ENCODE results near the gene ST8SIA3. TPM values are rescaled to one million over a fixed set of nuclear protein-coding genes. Genes with fewer than 3 reads are reported as not detected.

ST8SIA3 gene
- total RNA-seq, 1 experiment from 2014 or later: not detected

- no peak overlapping the region for H3K27ac Mint-ChIP-seq (ENCODE audit: unreplicated experiment)
- CTCF ChIA-PET: interaction anchor here (0.6 to 1.1 kb wide), 2 partner anchors 10 to 17 kb away, joined by 3 to 4 read pairs; no protein-coding TSS in a partner anchor
- no peaks in the 10 kb centered on the region for H3K36me3 Mint-ChIP-seq (ENCODE audit: insufficient read depth, unreplicated experiment)
- no peak for DNase-seq
- intact Hi-C loops (cut with micrococcal nuclease; ENCODE audit: unreplicated experiment): no loop called here
- peaks cover 3% of the 10 kb centered on the region for H3K9me3 Mint-ChIP-seq (ENCODE audit: low read depth, unreplicated experiment)
- no TSS peak for BruUV-seq (replicated peaks)
- no peak overlapping the region for H3K4me3 Mint-ChIP-seq (ENCODE audit: low read depth, unreplicated experiment)
- no peaks in the 10 kb centered on the region for H3K27me3 Mint-ChIP-seq (ENCODE audit: unreplicated experiment)
- no peaks in the 10 kb centered on the region for H3K4me1 Mint-ChIP-seq (ENCODE audit: low read depth, unreplicated experiment)
- no peak for TF ChIP-seq CTCF (IDR thresholded peaks at IDR 0.05; ENCODE audit: unreplicated experiment)
These were observed 14.5 kb upstream of the ST8SIA3 start for GRCh38 chr18:57337890-57338289.

DNA sequence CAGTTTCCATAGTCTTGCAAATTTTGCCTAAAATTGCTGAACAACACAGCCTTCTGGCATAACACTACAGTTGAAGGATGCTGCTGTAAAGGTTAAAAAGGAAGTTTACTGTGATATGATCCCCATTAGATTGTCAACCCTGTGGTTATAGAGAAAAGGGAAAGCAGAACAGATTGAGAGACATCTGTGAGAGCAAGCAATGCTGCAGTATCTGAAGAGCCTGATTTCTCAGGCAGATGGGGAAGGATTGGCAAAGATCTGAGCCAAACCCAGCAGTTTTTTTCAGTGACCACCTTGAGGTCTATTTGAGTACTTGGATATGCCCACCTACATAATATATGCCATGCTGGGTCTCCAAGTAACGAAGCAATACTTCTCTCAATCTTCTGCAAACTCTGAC lies 8.5 kb upstream of the ST8SIA3 start:
- no peak for DNase-seq
- H3K27me3 Mint-ChIP-seq (ENCODE audit: unreplicated experiment): no peaks in the 10 kb centered on the region
- H3K4me3 Mint-ChIP-seq (ENCODE audit: low read depth, unreplicated experiment): no peak overlapping the region
- no peaks in the 10 kb centered on the region for H3K9me3 Mint-ChIP-seq (ENCODE audit: low read depth, unreplicated experiment)
- no peak overlapping the region for H3K27ac Mint-ChIP-seq (ENCODE audit: unreplicated experiment)
- CTCF ChIA-PET: no interaction called here
- H3K4me1 Mint-ChIP-seq (ENCODE audit: low read depth, unreplicated experiment): no peaks in the 10 kb centered on the region
- BruUV-seq (replicated peaks): no TSS peak
- H3K36me3 Mint-ChIP-seq (ENCODE audit: insufficient read depth, unreplicated experiment): no peaks in the 10 kb centered on the region
- intact Hi-C loops (cut with micrococcal nuclease; ENCODE audit: unreplicated experiment): no loop called here
- TF ChIP-seq CTCF (IDR thresholded peaks at IDR 0.05; ENCODE audit: unreplicated experiment): no peak

DNA sequence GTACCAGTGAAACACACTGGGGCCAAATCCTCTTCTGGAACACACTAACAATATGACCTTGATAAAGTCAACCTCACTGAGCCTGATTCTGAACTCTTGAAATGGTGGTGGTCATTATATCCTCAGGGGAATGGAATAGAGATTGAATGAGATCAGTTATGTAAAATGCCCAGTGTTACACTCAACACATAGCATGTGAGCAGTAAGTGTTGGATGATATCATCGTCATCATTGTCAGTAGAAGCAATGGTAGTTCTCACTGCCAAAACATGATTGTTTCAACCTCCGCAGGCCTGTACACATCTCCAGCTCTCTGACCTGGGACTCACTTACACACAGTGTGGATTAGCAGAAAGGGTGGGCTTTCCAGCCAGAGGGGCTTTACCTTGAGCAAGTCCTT lies 5.5 kb upstream of the ST8SIA3 start:
- CTCF ChIA-PET: no interaction called here
- DNase-seq: no peak
- no TSS peak for BruUV-seq (replicated peaks)
- Mint-ChIP-seq H3K4me3 (ENCODE audit: low read depth, unreplicated experiment) (no peak overlapping the region), H3K4me1 (ENCODE audit: low read depth, unreplicated experiment) (no peaks in the 10 kb centered on the region), H3K27ac (ENCODE audit: unreplicated experiment) (no peak overlapping the region), H3K27me3 (ENCODE audit: unreplicated experiment) (no peaks in the 10 kb centered on the region), H3K9me3 (ENCODE audit: low read depth, unreplicated experiment) (no peaks in the 10 kb centered on the region), H3K36me3 (ENCODE audit: insufficient read depth, unreplicated experiment) (peaks cover under 1% of the 10 kb centered on the region)
- no peak for TF ChIP-seq CTCF (IDR thresholded peaks at IDR 0.05; ENCODE audit: unreplicated experiment)
- intact Hi-C loops (cut with micrococcal nuclease; ENCODE audit: unreplicated experiment): no loop called here

- no peak overlapping the region for H3K27ac Mint-ChIP-seq (ENCODE audit: unreplicated experiment)
These were observed 4.6 kb upstream of the ST8SIA3 start for GRCh38 chr18:57347784-57348183.

More at GRCh38 chr18:57347784-57348183, 4.6 kb upstream of the ST8SIA3 start:
- no peak for TF ChIP-seq CTCF (IDR thresholded peaks at IDR 0.05; ENCODE audit: unreplicated experiment)
- Mint-ChIP-seq H3K4me1 (ENCODE audit: low read depth, unreplicated experiment) (no peaks in the 10 kb centered on the region), H3K36me3 (ENCODE audit: insufficient read depth, unreplicated experiment) (peaks cover 8% of the 10 kb centered on the region), H3K27me3 (ENCODE audit: unreplicated experiment) (no peaks in the 10 kb centered on the region), H3K9me3 (ENCODE audit: low read depth, unreplicated experiment) (no peaks in the 10 kb centered on the region), H3K4me3 (ENCODE audit: low read depth, unreplicated experiment) (no peak overlapping the region)
- intact Hi-C loops (cut with micrococcal nuclease; ENCODE audit: unreplicated experiment): no loop called here
- CTCF ChIA-PET: no interaction called here
- BruUV-seq (replicated peaks): no TSS peak
- no peak for DNase-seq
